ENCODE data around the gene SUN2.

The SUN2 gene

GRCh38 chr22:38699143-38699542 lies 56.7 kb downstream of the SUN2 start:
- no peak for TF ChIP-seq CTCF (IDR thresholded peaks at IDR 0.05; ENCODE audit: low read depth, low read length, missing control alignments)
- DNase-seq (ENCODE audit: low read depth), result no peak
- H3K4me3 ChIP-seq (ENCODE audit: low read depth, low read length), result peak overlapping the region; percentile 91

GRCh38 chr22:38698407-38699094 lies 57.2 kb downstream of the SUN2 start:
- DNase-seq (ENCODE audit: low read depth), result no peak
- H3K4me3 ChIP-seq (ENCODE audit: low read depth, low read length), result peak overlapping the region; percentile 91; the same call in 1 of the 2 replicates
- no peak for TF ChIP-seq CTCF (IDR thresholded peaks at IDR 0.05; ENCODE audit: low read depth, low read length, missing control alignments)

GRCh38 chr22:38697425-38698089 lies 58.2 kb downstream of the SUN2 start:
- no peak for TF ChIP-seq CTCF (IDR thresholded peaks at IDR 0.05; ENCODE audit: low read depth, low read length, missing control alignments)
- DNase-seq (ENCODE audit: low read depth), result no peak
- no peak overlapping the region; the same call in 1 of the 2 replicates for H3K4me3 ChIP-seq (ENCODE audit: low read depth, low read length)

GRCh38 chr22:38696606-38697424 lies 59.0 kb downstream of the SUN2 start:
- TF ChIP-seq CTCF (IDR thresholded peaks at IDR 0.05; ENCODE audit: low read depth, low read length, missing control alignments), result no peak
- H3K4me3 ChIP-seq (ENCODE audit: low read depth, low read length), result no peak overlapping the region
- no peak for DNase-seq (ENCODE audit: low read depth)

- no peak for DNase-seq (ENCODE audit: low read depth)
- no peak for TF ChIP-seq CTCF (IDR thresholded peaks at IDR 0.05; ENCODE audit: low read depth, low read length, missing control alignments)
- H3K4me3 ChIP-seq (ENCODE audit: low read depth, low read length), result no peak overlapping the region
Measured at GRCh38 chr22:38694940-38695339, 60.9 kb downstream of the SUN2 start.

GRCh38 chr22:38694049-38694448 lies 61.7 kb downstream of the SUN2 start:
- no peak for DNase-seq (ENCODE audit: low read depth)
- H3K4me3 ChIP-seq (ENCODE audit: low read depth, low read length), result no peak overlapping the region
- no peak for TF ChIP-seq CTCF (IDR thresholded peaks at IDR 0.05; ENCODE audit: low read depth, low read length, missing control alignments)
